Measurements from ENCODE around the gene GCSAML. TPM values are rescaled to one million over a fixed set of nuclear protein-coding genes. Genes with fewer than 3 reads are reported as not detected.

GCSAML gene
- total RNA-seq, 4 donors from 2014 or later = 0.21 to 1.5 (median 1.0) TPM; not detected in 1

DNA sequence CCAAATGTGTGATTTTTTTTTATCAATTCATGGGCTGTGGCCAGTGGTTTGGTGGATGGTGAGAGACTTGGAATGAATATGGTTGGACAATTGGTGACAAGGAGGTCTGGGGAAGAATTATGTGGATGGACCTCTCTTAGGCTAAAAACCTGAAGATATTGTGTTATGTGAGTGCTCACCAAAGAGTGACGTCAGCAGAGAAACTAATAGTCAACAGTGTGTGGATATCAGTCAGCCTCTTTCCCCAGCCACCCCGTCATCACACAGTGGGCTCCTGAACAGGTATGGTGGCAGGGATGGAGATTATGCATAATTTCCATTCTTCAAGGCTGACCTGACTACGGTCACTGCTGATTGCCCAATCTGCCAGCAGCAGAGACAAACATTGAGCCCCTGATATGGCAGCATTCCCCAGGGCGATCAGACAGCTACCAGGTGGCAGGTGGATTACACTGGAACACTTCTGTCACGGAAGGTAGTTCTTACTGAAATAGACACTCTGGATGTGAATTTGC is 30.1 kb downstream of the GCSAML start:
- no peak for TF ChIP-seq POLR2A (IDR thresholded peaks at IDR 0.05)
- TF ChIP-seq, protein P1, sequence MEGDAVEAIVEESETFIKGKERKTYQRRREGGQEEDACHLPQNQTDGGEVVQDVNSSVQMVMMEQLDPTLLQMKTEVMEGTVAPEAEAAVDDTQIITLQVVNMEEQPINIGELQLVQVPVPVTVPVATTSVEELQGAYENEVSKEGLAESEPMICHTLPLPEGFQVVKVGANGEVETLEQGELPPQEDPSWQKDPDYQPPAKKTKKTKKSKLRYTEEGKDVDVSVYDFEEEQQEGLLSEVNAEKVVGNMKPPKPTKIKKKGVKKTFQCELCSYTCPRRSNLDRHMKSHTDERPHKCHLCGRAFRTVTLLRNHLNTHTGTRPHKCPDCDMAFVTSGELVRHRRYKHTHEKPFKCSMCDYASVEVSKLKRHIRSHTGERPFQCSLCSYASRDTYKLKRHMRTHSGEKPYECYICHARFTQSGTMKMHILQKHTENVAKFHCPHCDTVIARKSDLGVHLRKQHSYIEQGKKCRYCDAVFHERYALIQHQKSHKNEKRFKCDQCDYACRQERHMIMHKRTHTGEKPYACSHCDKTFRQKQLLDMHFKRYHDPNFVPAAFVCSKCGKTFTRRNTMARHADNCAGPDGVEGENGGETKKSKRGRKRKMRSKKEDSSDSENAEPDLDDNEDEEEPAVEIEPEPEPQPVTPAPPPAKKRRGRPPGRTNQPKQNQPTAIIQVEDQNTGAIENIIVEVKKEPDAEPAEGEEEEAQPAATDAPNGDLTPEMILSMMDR (IDR thresholded peaks at IDR 0.05) = no peak
- no peaks in the 10 kb centered on the region for H3K4me1 ChIP-seq
- no peaks in the 10 kb centered on the region for H3K9me3 ChIP-seq
- H3K36me3 ChIP-seq = no peaks in the 10 kb centered on the region
- intact Hi-C loops (cut with DNase I; ENCODE audit: low total_unique reads) = no loop called here
- H3K4me3 ChIP-seq = no peak overlapping the region
- H3K27me3 ChIP-seq = no peaks in the 10 kb centered on the region
- H3K27ac ChIP-seq = no peak overlapping the region
- DNase-seq = no peak

DNA sequence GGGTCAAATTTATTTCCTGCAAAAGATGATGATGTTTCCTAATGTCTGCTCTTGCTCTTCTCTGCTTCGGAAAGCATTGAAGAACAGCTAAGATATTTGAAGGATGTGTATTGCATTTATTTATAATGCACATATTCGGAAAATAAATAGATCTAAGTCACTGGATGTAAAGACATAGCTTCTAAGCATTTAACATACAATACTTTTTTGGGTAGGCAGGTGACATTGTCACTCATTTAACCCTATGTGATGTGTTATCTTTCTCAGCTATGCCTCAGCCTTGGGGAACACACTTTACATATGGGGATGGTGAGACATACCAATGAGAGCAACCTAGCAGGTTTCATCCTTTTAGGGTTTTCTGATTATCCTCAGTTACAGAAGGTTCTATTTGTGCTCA is 39.1 kb downstream of the GCSAML start, which contains the start of gene OR2G2:
OR2G2 (plus strand) TSS at position 301 of the 400 bp plus-strand sequence; CDS start at position 301, 0 bp downstream.
- no peak for TF ChIP-seq POLR2A (IDR thresholded peaks at IDR 0.05)
- TF ChIP-seq, protein P1 (IDR thresholded peaks at IDR 0.05) = no peak
- Histone ChIP-seq H3K36me3 (no peaks in the 10 kb centered on the region), H3K27me3 (no peaks in the 10 kb centered on the region), H3K27ac (no peak within 1 kb of the TSS), H3K9me3 (no peaks in the 10 kb centered on the region), H3K4me3 (no peak within 1 kb of the TSS), H3K4me1 (no peaks in the 10 kb centered on the region)
- intact Hi-C loops (cut with DNase I; ENCODE audit: low total_unique reads) = no loop called here
- DNase-seq = no peak

DNA sequence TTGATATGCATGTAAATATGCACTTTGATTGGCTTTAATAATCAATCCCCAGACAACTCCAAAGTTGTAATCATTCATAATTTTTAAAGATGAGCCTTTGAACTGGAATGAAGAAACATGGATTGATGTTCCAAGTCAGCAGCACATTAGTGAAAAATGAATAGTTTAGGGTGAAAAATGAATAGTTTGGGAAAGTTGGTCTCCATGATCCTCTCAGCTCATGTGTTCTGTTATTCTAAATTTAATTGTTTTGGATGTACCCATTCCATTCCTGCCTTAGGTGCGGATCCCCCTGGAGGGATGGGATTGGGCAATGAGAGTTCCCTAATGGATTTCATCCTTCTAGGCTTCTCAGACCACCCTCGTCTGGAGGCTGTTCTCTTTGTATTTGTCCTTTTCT is 56.4 kb downstream of the GCSAML start, which contains the start of gene OR2G3:
OR2G3 (plus strand) TSS at position 301 of the 400 bp plus-strand sequence; CDS start at position 301, 0 bp downstream.
- TF ChIP-seq, protein P1 (IDR thresholded peaks at IDR 0.05) = no peak
- no peak for TF ChIP-seq POLR2A (IDR thresholded peaks at IDR 0.05)
- intact Hi-C loops (cut with DNase I; ENCODE audit: low total_unique reads) = no loop called here
- no peak for DNase-seq
- Histone ChIP-seq H3K27me3 (no peaks in the 10 kb centered on the region), H3K36me3 (no peaks in the 10 kb centered on the region), H3K4me1 (no peaks in the 10 kb centered on the region), H3K9me3 (no peaks in the 10 kb centered on the region), H3K4me3 (no peak within 1 kb of the TSS), H3K27ac (no peak within 1 kb of the TSS)

DNA sequence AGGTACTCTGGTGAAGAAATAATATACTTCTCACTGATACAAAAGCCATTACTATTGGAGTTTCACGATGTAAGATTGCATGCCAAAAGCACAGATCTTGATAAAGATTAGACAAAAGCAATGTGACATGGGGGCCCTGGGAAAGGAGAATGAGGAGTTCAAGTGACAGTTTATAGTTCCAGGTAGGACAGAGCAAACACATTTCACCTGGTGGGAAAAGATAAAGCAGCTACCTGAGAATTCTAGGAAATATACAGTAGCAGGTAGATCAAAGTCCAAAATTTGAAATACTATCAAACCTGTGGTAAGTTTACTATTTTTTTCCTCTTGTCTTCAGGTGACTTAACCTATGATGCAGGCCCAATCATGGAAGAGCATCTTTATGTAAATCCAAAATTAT is 64.5 kb downstream of the GCSAML start:
- TF ChIP-seq, protein P1 (IDR thresholded peaks at IDR 0.05) = no peak
- no peak for TF ChIP-seq POLR2A (IDR thresholded peaks at IDR 0.05)

DNA sequence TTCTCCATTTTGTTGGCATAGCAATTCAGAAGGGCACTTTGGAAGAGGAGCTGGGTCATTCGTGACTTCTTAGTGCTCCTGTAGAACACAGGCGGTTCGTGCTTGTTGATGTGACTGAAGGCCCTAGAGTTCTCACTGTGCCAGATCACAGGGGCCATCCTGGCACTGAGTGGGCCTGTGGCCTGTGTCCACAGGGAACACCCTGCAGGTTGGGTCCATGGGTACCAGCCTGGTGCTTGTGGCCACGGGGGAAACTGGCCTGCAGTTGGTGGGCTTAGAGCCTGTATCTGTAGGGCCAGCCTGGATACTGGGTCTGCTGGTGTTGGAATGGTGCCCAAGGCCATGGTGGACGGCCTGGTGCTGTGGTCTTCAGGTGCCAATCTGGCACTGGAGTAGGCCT is 65.7 kb downstream of the GCSAML start:
- intact Hi-C loops (cut with DNase I; ENCODE audit: low total_unique reads) = no loop called here
- no peak overlapping the region for H3K4me3 ChIP-seq
- TF ChIP-seq, protein P1 (IDR thresholded peaks at IDR 0.05) = no peak
- TF ChIP-seq POLR2A (IDR thresholded peaks at IDR 0.05) = no peak
- no peaks in the 10 kb centered on the region for H3K4me1 ChIP-seq
- no peaks in the 10 kb centered on the region for H3K27me3 ChIP-seq
- H3K36me3 ChIP-seq = no peaks in the 10 kb centered on the region
- DNase-seq = no peak
- no peak overlapping the region for H3K27ac ChIP-seq
- no peaks in the 10 kb centered on the region for H3K9me3 ChIP-seq

More for the DNA sequence above, 64.5 kb downstream of the GCSAML start:
- H3K4me3 ChIP-seq = no peak overlapping the region
- intact Hi-C loops (cut with DNase I; ENCODE audit: low total_unique reads) = no loop called here
- no peak for DNase-seq
- no peak overlapping the region for H3K27ac ChIP-seq
- H3K27me3 ChIP-seq = no peaks in the 10 kb centered on the region
- H3K9me3 ChIP-seq = no peaks in the 10 kb centered on the region
- H3K4me1 ChIP-seq = no peaks in the 10 kb centered on the region
- H3K36me3 ChIP-seq = no peaks in the 10 kb centered on the region

Small RNA genes within 50 kb of the gene (small RNA-seq; reads per million reads assigned to genes)
- not detected for gene RF00026

Other genes with a start within 250 kb of the GCSAML start
- gene ZNF496, start 217.3 kb upstream of the GCSAML start, total RNA-seq = 10 to 100 TPM; 24.1 to 51.7 (median 41.0) TPM
- 1 to 10 TPM in 2 of 4 donors, under 1 TPM in 2; 0.26 to 2.8 (median 0.86) TPM for gene NLRP3, start 133.0 kb upstream of the GCSAML start, total RNA-seq
- gene OR2B11, start 91.0 kb upstream of the GCSAML start, total RNA-seq = not detected
- gene OR2C3, start 12.7 kb upstream of the GCSAML start, total RNA-seq = under 1 TPM in 1 of 4 donors, not detected in 3; 0.07 TPM
- gene OR2G2, start 39.2 kb downstream of the GCSAML start, total RNA-seq = not detected
- gene OR2G3, start 56.5 kb downstream of the GCSAML start, total RNA-seq = not detected
- not detected for gene OR13G1, start 130.6 kb downstream of the GCSAML start, total RNA-seq
- gene OR6F1, start 167.5 kb downstream of the GCSAML start, total RNA-seq = not detected
- gene OR14K1, start 189.5 kb downstream of the GCSAML start, total RNA-seq = not detected
- not detected for gene OR14A2, start 199.0 kb downstream of the GCSAML start, total RNA-seq
- not detected for gene OR1C1, start 211.4 kb downstream of the GCSAML start, total RNA-seq

Data from uterus (tissue), 4 donors.